GM12865 (cell line): ENCODE data around the gene SUCO.

Experiments used
- DNase-seq: peaks from one replicate; pipeline ENCODE4 v3.0.0; 2010; ENCODE audit warnings: low read depth
- H3K4me3 ChIP-seq: 2 replicates; pipeline ENCODE4 v1.5.1; 2011; ENCODE audit warnings: mild to moderate bottlenecking, low read depth, low read length, control low read depth
- TF ChIP-seq, protein P1 (sequence below): IDR thresholded peaks from 2 replicates; pipeline ENCODE4 v1.5.1; 2011; ENCODE audit warnings: low read length, control low read depth, low read depth, inconsistent platforms; ENCODE audit not compliant: insufficient read depth; ENCODE audit errors: missing control alignments

SUCO gene

GRCh38 chr1:172650474-172651193 is 117.7 kb downstream of the SUCO start:
- no peak for DNase-seq

GRCh38 chr1:172653015-172653709 is 120.2 kb downstream of the SUCO start:
- TF ChIP-seq, protein P1, sequence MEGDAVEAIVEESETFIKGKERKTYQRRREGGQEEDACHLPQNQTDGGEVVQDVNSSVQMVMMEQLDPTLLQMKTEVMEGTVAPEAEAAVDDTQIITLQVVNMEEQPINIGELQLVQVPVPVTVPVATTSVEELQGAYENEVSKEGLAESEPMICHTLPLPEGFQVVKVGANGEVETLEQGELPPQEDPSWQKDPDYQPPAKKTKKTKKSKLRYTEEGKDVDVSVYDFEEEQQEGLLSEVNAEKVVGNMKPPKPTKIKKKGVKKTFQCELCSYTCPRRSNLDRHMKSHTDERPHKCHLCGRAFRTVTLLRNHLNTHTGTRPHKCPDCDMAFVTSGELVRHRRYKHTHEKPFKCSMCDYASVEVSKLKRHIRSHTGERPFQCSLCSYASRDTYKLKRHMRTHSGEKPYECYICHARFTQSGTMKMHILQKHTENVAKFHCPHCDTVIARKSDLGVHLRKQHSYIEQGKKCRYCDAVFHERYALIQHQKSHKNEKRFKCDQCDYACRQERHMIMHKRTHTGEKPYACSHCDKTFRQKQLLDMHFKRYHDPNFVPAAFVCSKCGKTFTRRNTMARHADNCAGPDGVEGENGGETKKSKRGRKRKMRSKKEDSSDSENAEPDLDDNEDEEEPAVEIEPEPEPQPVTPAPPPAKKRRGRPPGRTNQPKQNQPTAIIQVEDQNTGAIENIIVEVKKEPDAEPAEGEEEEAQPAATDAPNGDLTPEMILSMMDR = no peak
- no peak for DNase-seq
- no peak overlapping the region for H3K4me3 ChIP-seq

More at GRCh38 chr1:172650474-172651193, 117.7 kb downstream of the SUCO start:
- TF ChIP-seq, protein P1 = no peak
- H3K4me3 ChIP-seq = no peak overlapping the region

GRCh38 chr1:172654535-172654934 is 121.6 kb downstream of the SUCO start:
- TF ChIP-seq, protein P1 = no peak
- DNase-seq = peak; percentile 24
- H3K4me3 ChIP-seq = no peak overlapping the region

DNA sequence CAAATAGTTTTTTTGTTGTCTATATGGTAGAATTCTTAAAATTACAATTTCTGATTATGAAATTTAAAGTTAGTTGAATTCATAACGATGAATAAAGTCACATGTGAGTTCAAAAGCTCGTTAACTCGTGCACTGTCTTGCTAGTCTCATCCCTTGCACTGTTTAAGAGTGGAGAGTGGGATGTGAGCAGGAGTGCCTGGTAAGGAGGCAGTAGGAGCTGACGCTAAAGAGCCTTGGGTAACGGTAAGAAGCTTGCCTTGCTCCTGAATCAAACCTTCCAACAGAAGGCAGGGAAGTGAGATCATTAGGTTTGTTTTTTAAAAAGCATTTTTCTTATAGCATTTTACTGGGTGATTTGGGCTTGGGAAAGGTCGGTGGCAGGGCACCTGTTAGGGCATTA is 123.6 kb downstream of the SUCO start:
- H3K4me3 ChIP-seq = no peak overlapping the region
- DNase-seq = no peak
- TF ChIP-seq, protein P1 = no peak

- DNase-seq = no peak
- H3K4me3 ChIP-seq = no peak overlapping the region
- TF ChIP-seq, protein P1 = no peak
Observed at GRCh38 chr1:172657586-172657985, 124.6 kb downstream of the SUCO start.

GRCh38 chr1:172658871-172659453 is 126.0 kb downstream of the SUCO start, which contains the start of gene FASLG:
TSS of gene FASLG (plus strand) at chr1:172659103. CDS start at chr1:172659202, 99 bp downstream.
- TF ChIP-seq, protein P1 = no peak
- no peak within 1 kb of the TSS for H3K4me3 ChIP-seq
- no peak for DNase-seq
